Measurements from ENCODE around the gene RAB38.

The RAB38 gene

GRCh38 chr11:88086297-88086696 is 88.9 kb downstream of the RAB38 start:
- no peaks in the 10 kb centered on the region for H3K9me3 Mint-ChIP-seq
- no peak overlapping the region for H3K4me3 Mint-ChIP-seq
- H3K36me3 Mint-ChIP-seq (ENCODE audit: low read depth) = no peaks in the 10 kb centered on the region
- peaks cover 8% of the 10 kb centered on the region for H3K27me3 Mint-ChIP-seq (ENCODE audit: low read depth, poor library complexity)
- no peak overlapping the region for H3K27ac Mint-ChIP-seq
- no peak for TF ChIP-seq CTCF (IDR thresholded peaks at IDR 0.05)
- H3K4me1 Mint-ChIP-seq = no peaks in the 10 kb centered on the region
- DNase-seq = no peak

- Mint-ChIP-seq H3K4me3 (no peak overlapping the region), H3K27me3 (ENCODE audit: low read depth, poor library complexity) (no peaks in the 10 kb centered on the region)
These were observed 104.8 kb downstream of the RAB38 start for GRCh38 chr11:88070437-88070836.

DNA sequence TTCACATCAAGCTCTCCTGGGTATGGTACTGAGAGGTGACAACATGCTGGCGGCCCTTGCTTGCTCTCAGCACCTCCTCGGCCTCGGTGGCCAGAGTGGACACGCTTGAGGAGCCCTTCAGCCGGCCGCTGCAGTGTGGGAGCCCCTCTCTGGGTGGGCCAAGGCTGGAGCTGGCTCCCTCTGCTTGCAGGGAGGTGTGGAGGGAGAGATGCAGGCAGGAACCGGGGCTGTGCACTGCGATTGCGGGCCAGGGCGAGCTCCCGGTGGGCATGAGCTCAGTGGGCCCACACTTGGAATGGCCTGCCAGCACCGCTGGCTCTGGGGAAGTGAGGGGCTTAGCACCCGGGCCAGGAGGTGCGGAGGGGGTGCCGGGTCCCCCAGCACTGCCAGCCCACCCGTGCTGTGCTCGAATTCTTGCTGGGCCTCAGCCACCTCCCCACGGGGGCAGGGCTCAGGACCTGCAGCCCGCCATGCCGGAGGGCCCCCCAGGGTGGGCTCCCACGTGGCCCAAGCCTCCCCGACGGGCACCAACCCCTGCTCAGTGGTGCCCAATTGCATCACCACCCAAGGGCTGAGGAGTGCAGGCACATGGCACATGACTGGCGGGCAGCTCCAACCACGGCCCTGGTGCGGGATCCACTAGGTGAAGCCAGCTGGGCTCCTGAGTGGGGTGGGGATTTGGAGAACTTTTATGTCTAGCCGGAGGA is 106.2 kb downstream of the RAB38 start:
- H3K4me1 Mint-ChIP-seq = no peaks in the 10 kb centered on the region
- H3K27me3 Mint-ChIP-seq (ENCODE audit: low read depth, poor library complexity) = no peaks in the 10 kb centered on the region
- TF ChIP-seq CTCF (IDR thresholded peaks at IDR 0.05) = no peak
- no peak overlapping the region for H3K27ac Mint-ChIP-seq
- peaks cover 22% of the 10 kb centered on the region for H3K9me3 Mint-ChIP-seq
- DNase-seq = no peak
- no peak overlapping the region for H3K4me3 Mint-ChIP-seq
- H3K36me3 Mint-ChIP-seq (ENCODE audit: low read depth) = no peaks in the 10 kb centered on the region

More at GRCh38 chr11:88070437-88070836, 104.8 kb downstream of the RAB38 start:
- Mint-ChIP-seq H3K27ac (no peak overlapping the region), H3K9me3 (peaks cover 30% of the 10 kb centered on the region), H3K4me1 (no peaks in the 10 kb centered on the region), H3K36me3 (ENCODE audit: low read depth) (no peaks in the 10 kb centered on the region)
- no peak for DNase-seq
- TF ChIP-seq CTCF (IDR thresholded peaks at IDR 0.05) = no peak

DNA sequence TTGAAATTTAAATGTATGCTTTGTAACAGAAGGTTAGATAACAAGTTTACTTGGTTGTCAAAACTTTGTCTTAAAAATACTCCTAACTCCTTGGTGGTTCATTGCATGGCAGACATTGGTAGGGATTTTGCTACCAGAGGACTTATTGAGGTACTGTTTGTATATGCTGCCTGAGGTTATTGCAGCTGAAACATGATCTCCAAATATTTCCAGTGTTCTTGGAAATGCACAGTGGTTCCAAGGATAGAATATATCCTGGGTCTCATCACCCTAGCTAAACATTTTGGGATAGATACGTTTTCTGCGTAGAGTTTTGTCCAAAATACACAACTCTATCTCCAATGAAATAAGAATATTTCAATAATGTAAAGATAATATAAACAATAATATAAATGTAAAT is 109.2 kb downstream of the RAB38 start:
- Mint-ChIP-seq H3K4me1 (no peaks in the 10 kb centered on the region), H3K27ac (no peak overlapping the region), H3K4me3 (no peak overlapping the region), H3K27me3 (ENCODE audit: low read depth, poor library complexity) (no peaks in the 10 kb centered on the region), H3K9me3 (peaks cover 9% of the 10 kb centered on the region), H3K36me3 (ENCODE audit: low read depth) (no peaks in the 10 kb centered on the region)
- TF ChIP-seq CTCF (IDR thresholded peaks at IDR 0.05) = no peak
- no peak for DNase-seq

GRCh38 chr11:88064097-88064705 is 111.0 kb downstream of the RAB38 start:
- H3K9me3 Mint-ChIP-seq = no peaks in the 10 kb centered on the region
- no peak for DNase-seq
- H3K36me3 Mint-ChIP-seq (ENCODE audit: low read depth) = no peaks in the 10 kb centered on the region
- H3K4me1 Mint-ChIP-seq = no peaks in the 10 kb centered on the region
- no peaks in the 10 kb centered on the region for H3K27me3 Mint-ChIP-seq (ENCODE audit: low read depth, poor library complexity)
- no peak for TF ChIP-seq CTCF (IDR thresholded peaks at IDR 0.05)
- no peak overlapping the region for H3K4me3 Mint-ChIP-seq
- H3K27ac Mint-ChIP-seq = no peak overlapping the region
